ENCODE data around the gene CTBP1. TPM values are rescaled to one million over a fixed set of nuclear protein-coding genes. Genes with fewer than 3 reads are reported as not detected.

The CTBP1 gene
- total and polyA plus RNA-seq, 2 of the 8 experiments (the other 6 are each of a cell fraction or from before 2014, with no cell fraction given), result 128 to 185 TPM

- no peak overlapping the region for H2BK20ac ChIP-seq (ENCODE audit: low read length)
- no peak overlapping the region for H2AK5ac ChIP-seq (ENCODE audit: low read depth, low read length)
- no peak overlapping the region for H3K18ac ChIP-seq (ENCODE audit: extremely low read depth, low read length)
- H2BK12ac ChIP-seq (ENCODE audit: low read depth, low read length), result no peak overlapping the region
- H3K4me2 ChIP-seq (ENCODE audit: insufficient read depth in 1 of 2, low read depth in 2 of 2, low read length in 2 of 2), result no peak overlapping the region
- H3K79me1 ChIP-seq (ENCODE audit: low read depth, low read length), result peaks cover 2% of the 10 kb centered on the region; the same call in 1 of the 2 replicates
- POLR2A ChIA-PET (ENCODE audit: partially characterized antibody), result interaction anchor here (0.9 to 1.4 kb wide), 3 partner anchors 9 to 31 kb away, joined by 3 to 4 read pairs (median 3); no protein-coding TSS in a partner anchor
- no peak for FAIRE-seq
- no peak overlapping the region for H3K14ac ChIP-seq (ENCODE audit: insufficient read length)
- no peaks in the 10 kb centered on the region for H3K23me2 ChIP-seq (ENCODE audit: low read depth, low read length)
- no peak overlapping the region for H2BK5ac ChIP-seq (ENCODE audit: low read depth, low read length)
- H3K9me3 ChIP-seq (ENCODE audit: insufficient read depth in 2 of 2, low read depth in 1 of 2, low read length in 1 of 2), result no peaks in the 10 kb centered on the region
- H4K91ac ChIP-seq (replicated peaks; ENCODE audit: insufficient read length, low read length), result no peak overlapping the region
- H2BK15ac ChIP-seq (ENCODE audit: low read length), result no peak overlapping the region
- CTCF ChIA-PET (ENCODE audit: partially characterized antibody), result interaction anchor here (1.0 kb wide), 1 partner anchor 17 kb away, joined by 3 read pairs; no protein-coding TSS in a partner anchor
- WGBS, 2 experiments (ENCODE audit: extremely low coverage in 1 of 2, insufficient coverage in 1 of 2, insufficient read length in 1 of 2, insufficient replicate concordance in 2 of 2, low coverage in 1 of 2, low lambda C conversion rate in 2 of 2, missing lambda C conversion rate in 1 of 2), result 86% methylated on average over 13 of the region's 21 CpGs; no CpG with 5 or more reads in 1 of the 2 experiments
- no peak overlapping the region for H3K9ac ChIP-seq (replicated peaks in 1 of 4; ENCODE audit: extremely low read depth in 1 of 4, low read depth in 3 of 4, low read length in 3 of 4)
- peaks cover 2 to 13% of the 10 kb centered on the region in 2 experiments for H4K20me1 ChIP-seq (replicated peaks in 1 of 2; ENCODE audit: control insufficient read depth in 1 of 2, insufficient read depth in 2 of 2, low read length in 2 of 2)
- H3K79me2 ChIP-seq (ENCODE audit: control insufficient read depth in 1 of 2, insufficient read depth in 2 of 2, low read length in 2 of 2), result no peaks in the 10 kb centered on the region
- H2AFZ ChIP-seq (ENCODE audit: low read length), result no peak overlapping the region
- no peak for DNase-seq (ENCODE audit: low read depth in 1 of 2, low spot score in 2 of 2)
- H4K5ac ChIP-seq (ENCODE audit: insufficient read length, low read depth, low read length), result no peak overlapping the region
- no peak overlapping the region for H3K27ac ChIP-seq (ENCODE audit: low read depth, low read length)
- no peak overlapping the region for H3K4me3 ChIP-seq (ENCODE audit: extremely low read depth in 1 of 4, insufficient read depth in 2 of 4, low read depth in 3 of 4, low read length in 4 of 4)
- H3K27me3 ChIP-seq (replicated peaks in 1 of 4; ENCODE audit: control insufficient read depth in 3 of 4, extremely low read depth in 1 of 4, insufficient read depth in 3 of 4, low read length in 3 of 4), result no peaks in the 10 kb centered on the region
- no peak overlapping the region for H2BK120ac ChIP-seq (replicated peaks; ENCODE audit: low read depth, low read length)
- H3K56ac ChIP-seq (replicated peaks; ENCODE audit: insufficient read length, low read depth, low read length), result no peak overlapping the region
- H3K23ac ChIP-seq (ENCODE audit: insufficient read length), result no peak overlapping the region
- H3K4ac ChIP-seq (replicated peaks; ENCODE audit: insufficient read length, low read depth, low read length), result no peak overlapping the region
- no peak overlapping the region; the same call in 1 of the 2 replicates for H4K8ac ChIP-seq (ENCODE audit: extremely low read depth, insufficient read depth, low read length)
- H3K36me3 ChIP-seq (ENCODE audit: control insufficient read depth in 2 of 4, insufficient read depth in 4 of 4, low read length in 3 of 4), result peaks cover 5 to 47% (median 11%) of the 10 kb centered on the region in 4 experiments; a peak in 6 of 8 replicates
- no peaks in the 10 kb centered on the region for H3K4me1 ChIP-seq (replicated peaks in 1 of 4; ENCODE audit: control insufficient read depth in 3 of 4, insufficient read depth in 4 of 4, low read length in 3 of 4)
- TF ChIP-seq CBX8 (IDR thresholded peaks at IDR 0.05; ENCODE audit: borderline replicate concordance, low read depth, low read length) (no peak), USF2 (IDR thresholded peaks at IDR 0.05; ENCODE audit: low read length) (no peak), GTF2F1 (IDR thresholded peaks at IDR 0.05; ENCODE audit: borderline replicate concordance, low read depth, low read length) (no peak), RNF2 (IDR thresholded peaks at IDR 0.05; ENCODE audit: borderline replicate concordance, low read depth, low read length, missing control alignments, poor library complexity, severe bottlenecking) (no peak), CHD2 (IDR thresholded peaks at IDR 0.05; ENCODE audit: low read length) (no peak), PHF8 (conservative IDR thresholded peaks at IDR 0.05; ENCODE audit: low read depth, low read length) (no peak)
Observed at GRCh38 chr4:1216869-1217294, 32.0 kb downstream of the CTBP1 start.
